DOHH2 (cell line): ENCODE data around the gene ZNF568.

Experiments
- EZH2phosphoT487 ChIP-seq: fragments of 200-600 bp; sonication (generic); IDR thresholded peaks from 2 replicates; pipeline ENCODE4 v1.6.1; 2017; ENCODE audit warnings: borderline replicate concordance, mild to moderate bottlenecking, antibody characterized with exemption, low read length, moderate library complexity, mixed read lengths
- TF ChIP-seq, protein P1 (sequence below): fragments of 200-600 bp; sonication (generic); IDR thresholded peaks from one replicate; pipeline ENCODE4 v1.5.1; 2014; ENCODE audit warnings: antibody characterized with exemption, mild to moderate bottlenecking, low read depth, low read length; ENCODE audit not compliant: poor library complexity, severe bottlenecking

DNA sequence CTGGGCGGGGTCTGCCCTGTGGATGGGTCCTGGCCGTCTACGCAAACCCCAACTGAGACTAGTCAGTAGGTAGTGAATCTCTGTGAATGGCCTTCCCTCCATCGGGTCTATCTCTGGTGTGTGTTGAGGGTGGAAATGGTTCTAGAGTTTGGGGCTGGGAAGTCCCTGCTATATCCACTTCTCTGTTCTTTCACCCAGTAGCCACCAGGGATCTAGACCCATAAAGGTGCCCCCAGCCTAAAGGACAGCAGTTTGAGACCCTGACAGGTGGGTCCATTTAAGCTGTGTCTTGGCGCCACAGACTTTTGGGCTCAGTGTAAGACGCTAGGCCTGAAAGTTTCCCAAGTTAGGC is 57.7 kb downstream of the ZNF568 start:
- TF ChIP-seq, protein P1, sequence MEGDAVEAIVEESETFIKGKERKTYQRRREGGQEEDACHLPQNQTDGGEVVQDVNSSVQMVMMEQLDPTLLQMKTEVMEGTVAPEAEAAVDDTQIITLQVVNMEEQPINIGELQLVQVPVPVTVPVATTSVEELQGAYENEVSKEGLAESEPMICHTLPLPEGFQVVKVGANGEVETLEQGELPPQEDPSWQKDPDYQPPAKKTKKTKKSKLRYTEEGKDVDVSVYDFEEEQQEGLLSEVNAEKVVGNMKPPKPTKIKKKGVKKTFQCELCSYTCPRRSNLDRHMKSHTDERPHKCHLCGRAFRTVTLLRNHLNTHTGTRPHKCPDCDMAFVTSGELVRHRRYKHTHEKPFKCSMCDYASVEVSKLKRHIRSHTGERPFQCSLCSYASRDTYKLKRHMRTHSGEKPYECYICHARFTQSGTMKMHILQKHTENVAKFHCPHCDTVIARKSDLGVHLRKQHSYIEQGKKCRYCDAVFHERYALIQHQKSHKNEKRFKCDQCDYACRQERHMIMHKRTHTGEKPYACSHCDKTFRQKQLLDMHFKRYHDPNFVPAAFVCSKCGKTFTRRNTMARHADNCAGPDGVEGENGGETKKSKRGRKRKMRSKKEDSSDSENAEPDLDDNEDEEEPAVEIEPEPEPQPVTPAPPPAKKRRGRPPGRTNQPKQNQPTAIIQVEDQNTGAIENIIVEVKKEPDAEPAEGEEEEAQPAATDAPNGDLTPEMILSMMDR: no peak
- TF ChIP-seq EZH2phosphoT487: no peak
